Brain microvascular endothelial cell (primary cell): ENCODE results near the gene CASP12.

ENCODE experiments used
- DNase-seq: peaks from one replicate; pipeline ENCODE4 v3.0.0-alpha.2; 2020
- H3K27ac ChIP-seq: fragments of 250-450 bp; sonication (Bioruptor Pico); 2 replicates; pipeline ENCODE4 v1.5.1; 2020; ENCODE audit warnings: mild to moderate bottlenecking, moderate library complexity
- H3K27me3 ChIP-seq: fragments of 250-450 bp; sonication (Bioruptor Pico); replicated peaks from 2 replicates; pipeline ENCODE4 v1.5.1; 2020; ENCODE audit warnings: mild to moderate bottlenecking
- H3K36me3 ChIP-seq: fragments of 250-450 bp; sonication (Bioruptor Pico); replicated peaks from 2 replicates; pipeline ENCODE4 v1.5.1; 2020; ENCODE audit warnings: mild to moderate bottlenecking
- H3K4me3 ChIP-seq: 2 replicates; pipeline ENCODE4 v1.5.1; 2011; ENCODE audit warnings: low read depth, mild to moderate bottlenecking, control low read depth, low read length, moderate library complexity
- in situ Hi-C: cut with HindIII; loops from 2 replicates; pipeline ENCODE4 v1.10.0; 2017; ENCODE audit warnings: low sequenced_read_pairs, low pct_ligation_motif_present
- TF ChIP-seq, protein P1 (sequence below): IDR thresholded peaks from 2 replicates; pipeline ENCODE4 v1.5.1; 2011; ENCODE audit warnings: low read depth, mild to moderate bottlenecking, moderate library complexity, low read length, control low read depth, inconsistent platforms; ENCODE audit errors: missing control alignments

The CASP12 gene

DNA sequence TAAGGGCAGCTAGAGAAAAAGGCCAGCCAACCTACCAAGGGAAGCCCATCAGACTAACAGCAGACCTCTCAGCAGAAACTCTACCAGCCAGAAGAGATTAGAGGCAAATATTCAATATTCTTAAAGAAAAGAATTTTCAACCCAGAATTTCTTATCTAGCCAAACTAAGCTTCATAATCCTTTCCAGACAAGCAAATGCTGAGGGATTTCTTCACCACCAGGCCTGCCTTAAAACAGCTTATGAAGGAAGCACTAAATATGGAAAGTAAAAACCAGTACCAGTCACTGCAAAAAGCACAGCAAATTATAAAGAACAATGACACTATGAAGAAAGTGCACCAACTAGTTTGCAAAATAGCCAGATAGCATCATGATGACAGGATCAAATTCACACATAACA lies 30.6 kb upstream of the CASP12 start:
- Histone ChIP-seq H3K36me3 (no peaks in the 10 kb centered on the region), H3K27me3 (no peaks in the 10 kb centered on the region), H3K4me3 (no peak overlapping the region), H3K27ac (no peak overlapping the region)
- TF ChIP-seq, protein P1, sequence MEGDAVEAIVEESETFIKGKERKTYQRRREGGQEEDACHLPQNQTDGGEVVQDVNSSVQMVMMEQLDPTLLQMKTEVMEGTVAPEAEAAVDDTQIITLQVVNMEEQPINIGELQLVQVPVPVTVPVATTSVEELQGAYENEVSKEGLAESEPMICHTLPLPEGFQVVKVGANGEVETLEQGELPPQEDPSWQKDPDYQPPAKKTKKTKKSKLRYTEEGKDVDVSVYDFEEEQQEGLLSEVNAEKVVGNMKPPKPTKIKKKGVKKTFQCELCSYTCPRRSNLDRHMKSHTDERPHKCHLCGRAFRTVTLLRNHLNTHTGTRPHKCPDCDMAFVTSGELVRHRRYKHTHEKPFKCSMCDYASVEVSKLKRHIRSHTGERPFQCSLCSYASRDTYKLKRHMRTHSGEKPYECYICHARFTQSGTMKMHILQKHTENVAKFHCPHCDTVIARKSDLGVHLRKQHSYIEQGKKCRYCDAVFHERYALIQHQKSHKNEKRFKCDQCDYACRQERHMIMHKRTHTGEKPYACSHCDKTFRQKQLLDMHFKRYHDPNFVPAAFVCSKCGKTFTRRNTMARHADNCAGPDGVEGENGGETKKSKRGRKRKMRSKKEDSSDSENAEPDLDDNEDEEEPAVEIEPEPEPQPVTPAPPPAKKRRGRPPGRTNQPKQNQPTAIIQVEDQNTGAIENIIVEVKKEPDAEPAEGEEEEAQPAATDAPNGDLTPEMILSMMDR, result no peak
- in situ Hi-C loops, result no loop called here
- no peak for DNase-seq

- Histone ChIP-seq H3K27ac (no peak overlapping the region), H3K27me3 (no peaks in the 10 kb centered on the region), H3K36me3 (no peaks in the 10 kb centered on the region), H3K4me3 (no peak overlapping the region)
- TF ChIP-seq, protein P1, result no peak
- in situ Hi-C loops, result no loop called here
- DNase-seq, result peak; percentile 4
Observed at GRCh38 chr11:104926771-104927611, 28.7 kb upstream of the CASP12 start.

DNA sequence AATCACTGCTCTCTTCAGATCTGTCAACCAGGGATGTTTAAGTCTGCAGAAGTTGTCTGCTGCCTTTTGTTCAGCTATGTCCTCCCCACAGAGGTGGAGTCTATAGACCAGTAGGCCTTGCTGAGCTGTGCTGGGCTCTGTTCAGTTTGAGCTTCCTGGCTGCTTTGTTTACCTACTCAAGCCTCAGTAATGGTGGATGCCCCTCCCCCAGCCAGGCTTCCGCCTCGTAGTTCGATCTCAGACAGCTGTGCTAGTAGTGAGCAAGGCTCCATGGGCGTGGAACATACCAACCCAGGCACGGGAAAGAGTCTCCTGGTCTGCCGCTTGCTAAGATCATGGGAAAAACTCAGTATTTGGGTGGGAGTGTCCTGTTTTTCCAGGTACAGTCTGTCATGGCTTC lies 27.6 kb upstream of the CASP12 start:
- TF ChIP-seq, protein P1, result no peak
- no peak for DNase-seq
- no peaks in the 10 kb centered on the region for H3K36me3 ChIP-seq
- in situ Hi-C loops, result no loop called here
- H3K27me3 ChIP-seq, result no peaks in the 10 kb centered on the region
- H3K4me3 ChIP-seq, result no peak overlapping the region
- H3K27ac ChIP-seq, result no peak overlapping the region

- DNase-seq, result peak; percentile 67
- Histone ChIP-seq H3K36me3 (no peaks in the 10 kb centered on the region), H3K27ac (peak overlapping the region; percentile 75), H3K27me3 (no peaks in the 10 kb centered on the region), H3K4me3 (peak overlapping the region; percentile 39)
- in situ Hi-C loops, result no loop called here
- TF ChIP-seq, protein P1, result no peak
Observed at GRCh38 chr11:104918113-104918824, 20.0 kb upstream of the CASP12 start.

DNA sequence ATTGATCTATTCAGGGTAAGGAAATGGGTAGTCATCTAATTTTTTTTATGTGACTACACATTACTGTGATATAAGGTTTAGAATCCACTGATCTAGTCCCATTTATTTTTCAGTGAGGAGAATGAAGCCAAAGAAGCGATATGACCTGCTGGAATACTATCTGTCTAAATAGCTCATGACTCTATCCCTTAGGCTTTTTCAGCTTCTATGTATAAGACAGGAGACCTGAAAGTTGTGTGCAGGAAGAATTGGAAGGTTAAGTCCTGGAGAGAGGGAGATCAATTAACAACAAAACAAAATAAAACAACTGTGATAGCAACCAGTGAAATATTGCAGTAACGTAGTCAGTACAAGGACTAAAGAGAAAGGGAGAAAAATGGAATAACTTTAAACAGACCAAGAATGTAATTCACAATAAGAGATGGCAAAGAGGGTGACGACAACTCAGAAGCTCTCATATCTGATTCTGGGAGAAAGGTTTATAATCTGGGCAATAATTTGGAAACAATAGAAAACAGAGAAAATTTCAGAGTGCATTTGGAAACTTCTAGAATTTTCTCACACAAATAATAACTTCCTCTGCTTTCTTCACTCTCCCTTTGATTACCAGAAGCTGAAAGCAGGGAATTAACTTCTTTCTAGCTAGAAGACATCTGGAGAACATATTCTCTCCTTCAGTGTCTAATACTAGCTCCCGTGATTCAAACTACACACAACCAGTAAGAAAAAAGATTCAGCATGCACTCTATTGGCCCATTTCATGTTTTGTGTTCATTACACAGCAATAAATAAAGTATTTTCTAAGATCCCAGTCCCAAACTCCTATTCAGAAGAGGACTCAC lies 19.2 kb upstream of the CASP12 start:
- DNase-seq, result no peak
- TF ChIP-seq, protein P1, result no peak

More for the DNA sequence above, 19.2 kb upstream of the CASP12 start:
- Histone ChIP-seq H3K4me3 (peak overlapping the region; percentile 39), H3K27me3 (no peaks in the 10 kb centered on the region), H3K36me3 (no peaks in the 10 kb centered on the region), H3K27ac (peak overlapping the region; percentile 75)
- in situ Hi-C loops, result no loop called here
